ENCODE results near the gene KCNS3. TPM values are rescaled to one million over a fixed set of nuclear protein-coding genes. Genes with fewer than 3 reads are reported as not detected.

The KCNS3 gene
- total RNA-seq, 2 experiments from 2014 or later = not detected

DNA sequence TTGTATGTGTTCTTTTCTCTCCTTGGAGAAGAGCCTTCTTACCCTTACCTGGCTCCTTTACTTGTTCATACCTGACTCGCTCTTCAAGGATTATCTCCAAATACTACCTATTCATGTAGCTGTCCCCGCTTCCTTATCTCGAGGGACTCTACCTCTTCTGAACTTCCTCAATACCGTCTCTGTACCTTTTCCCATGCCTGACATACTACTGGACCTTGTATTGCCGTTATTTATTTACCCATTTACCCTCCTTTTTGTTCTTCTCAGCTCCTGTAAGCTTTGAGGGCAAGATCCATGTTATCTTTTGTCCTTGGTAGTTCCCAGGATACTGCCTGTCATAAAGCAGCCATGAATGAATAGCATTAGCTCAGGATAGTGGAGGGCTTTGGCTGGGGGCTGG lies 32.5 kb downstream of the KCNS3 start:
- Histone ChIP-seq H3K4me2 (ENCODE audit: low read length) (no peak overlapping the region), H3K79me2 (ENCODE audit: insufficient read depth, low read depth, low read length) (no peaks in the 10 kb centered on the region), H4K20me1 (ENCODE audit: insufficient read depth, low read length) (no peaks in the 10 kb centered on the region), H3K9me2 (ENCODE audit: insufficient read depth, low read length) (no peaks in the 10 kb centered on the region), H3K9me3 (ENCODE audit: low read length) (no peaks in the 10 kb centered on the region), H3K36me3 (ENCODE audit: insufficient read depth, low read length) (no peaks in the 10 kb centered on the region), H3K4me1 (ENCODE audit: insufficient read depth, low read length, poor library complexity, severe bottlenecking) (peaks cover 24% of the 10 kb centered on the region), H3K4me3 (ENCODE audit: low read depth, low read length, poor library complexity, severe bottlenecking) (no peak overlapping the region), H2AFZ (ENCODE audit: low read length) (peak overlapping the region; percentile 20; the same call in 1 of the 2 replicates), H3K27ac (ENCODE audit: low read depth, low read length, poor library complexity, severe bottlenecking) (no peak overlapping the region)
- BruUV-seq (replicated peaks) = no TSS peak
- intact Hi-C loops (cut with micrococcal nuclease; ENCODE audit: unreplicated experiment) = no loop called here
- POLR2A ChIA-PET = no interaction called here
- CTCF ChIA-PET (ENCODE audit: unreplicated experiment) = no interaction called here
- no peak for DNase-seq (ENCODE audit: low spot score)
- TF ChIP-seq, protein P1, sequence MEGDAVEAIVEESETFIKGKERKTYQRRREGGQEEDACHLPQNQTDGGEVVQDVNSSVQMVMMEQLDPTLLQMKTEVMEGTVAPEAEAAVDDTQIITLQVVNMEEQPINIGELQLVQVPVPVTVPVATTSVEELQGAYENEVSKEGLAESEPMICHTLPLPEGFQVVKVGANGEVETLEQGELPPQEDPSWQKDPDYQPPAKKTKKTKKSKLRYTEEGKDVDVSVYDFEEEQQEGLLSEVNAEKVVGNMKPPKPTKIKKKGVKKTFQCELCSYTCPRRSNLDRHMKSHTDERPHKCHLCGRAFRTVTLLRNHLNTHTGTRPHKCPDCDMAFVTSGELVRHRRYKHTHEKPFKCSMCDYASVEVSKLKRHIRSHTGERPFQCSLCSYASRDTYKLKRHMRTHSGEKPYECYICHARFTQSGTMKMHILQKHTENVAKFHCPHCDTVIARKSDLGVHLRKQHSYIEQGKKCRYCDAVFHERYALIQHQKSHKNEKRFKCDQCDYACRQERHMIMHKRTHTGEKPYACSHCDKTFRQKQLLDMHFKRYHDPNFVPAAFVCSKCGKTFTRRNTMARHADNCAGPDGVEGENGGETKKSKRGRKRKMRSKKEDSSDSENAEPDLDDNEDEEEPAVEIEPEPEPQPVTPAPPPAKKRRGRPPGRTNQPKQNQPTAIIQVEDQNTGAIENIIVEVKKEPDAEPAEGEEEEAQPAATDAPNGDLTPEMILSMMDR (conservative IDR thresholded peaks at IDR 0.05; ENCODE audit: low read length) = no peak
- no peak for TF ChIP-seq EZH2phosphoT487 (IDR thresholded peaks at IDR 0.05; ENCODE audit: borderline replicate concordance, low read depth, low read length)

DNA sequence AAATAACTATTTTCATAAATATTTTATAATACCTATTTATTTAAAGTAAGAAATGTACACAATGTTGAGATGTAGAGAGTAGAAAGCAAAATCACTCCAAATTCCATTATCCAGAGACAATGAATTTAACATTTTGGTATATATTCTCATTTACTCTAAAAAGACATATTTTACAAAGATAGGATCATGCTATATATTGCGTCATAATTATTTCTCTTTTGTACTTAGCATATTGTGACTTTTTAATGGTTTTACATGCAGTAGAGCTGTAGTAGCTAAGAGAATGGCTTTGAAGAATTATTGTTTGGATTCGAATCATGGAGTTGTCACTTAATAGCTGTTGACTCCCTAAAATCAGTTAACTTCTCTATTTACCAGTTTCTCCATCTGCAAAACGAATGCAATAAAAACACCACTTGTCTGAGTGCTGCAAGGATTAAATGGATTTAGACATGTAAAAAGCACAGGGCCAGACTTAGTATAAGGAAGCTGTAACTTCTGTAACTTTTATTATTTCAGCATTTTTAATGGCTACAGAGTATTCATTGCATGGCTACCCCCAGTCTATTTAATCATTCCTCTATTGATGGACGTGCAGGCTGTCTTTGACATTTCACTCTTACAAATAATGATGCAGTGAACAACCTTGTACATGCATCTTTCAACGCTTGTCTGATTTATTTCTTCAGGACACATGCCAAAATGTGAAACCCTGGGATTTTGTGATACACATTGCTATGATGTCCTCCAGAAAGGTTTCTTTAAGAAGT lies 33.2 kb downstream of the KCNS3 start:
- Histone ChIP-seq H3K9me3 (ENCODE audit: low read length) (no peaks in the 10 kb centered on the region), H3K4me3 (ENCODE audit: low read depth, low read length, poor library complexity, severe bottlenecking) (no peak overlapping the region), H3K4me2 (ENCODE audit: low read length) (peak overlapping the region; percentile 35), H3K9me2 (ENCODE audit: insufficient read depth, low read length) (no peaks in the 10 kb centered on the region), H3K4me1 (ENCODE audit: insufficient read depth, low read length, poor library complexity, severe bottlenecking) (peaks cover 24% of the 10 kb centered on the region), H3K27ac (ENCODE audit: low read depth, low read length, poor library complexity, severe bottlenecking) (no peak overlapping the region), H2AFZ (ENCODE audit: low read length) (no peak overlapping the region; the same call in 1 of the 2 replicates), H4K20me1 (ENCODE audit: insufficient read depth, low read length) (no peaks in the 10 kb centered on the region), H3K79me2 (ENCODE audit: insufficient read depth, low read depth, low read length) (no peaks in the 10 kb centered on the region), H3K36me3 (ENCODE audit: insufficient read depth, low read length) (no peaks in the 10 kb centered on the region)
- CTCF ChIA-PET (ENCODE audit: unreplicated experiment) = no interaction called here
- intact Hi-C loops (cut with micrococcal nuclease; ENCODE audit: unreplicated experiment) = no loop called here
- POLR2A ChIA-PET = interaction anchor here (0.7 kb wide), 1 partner anchor 19 kb away, joined by 4 read pairs; no protein-coding TSS in a partner anchor
- DNase-seq (ENCODE audit: low spot score) = no peak
- no TSS peak for BruUV-seq (replicated peaks)
- no peak for TF ChIP-seq EZH2phosphoT487 (IDR thresholded peaks at IDR 0.05; ENCODE audit: borderline replicate concordance, low read depth, low read length)
- TF ChIP-seq, protein P1 (conservative IDR thresholded peaks at IDR 0.05; ENCODE audit: low read length) = no peak

DNA sequence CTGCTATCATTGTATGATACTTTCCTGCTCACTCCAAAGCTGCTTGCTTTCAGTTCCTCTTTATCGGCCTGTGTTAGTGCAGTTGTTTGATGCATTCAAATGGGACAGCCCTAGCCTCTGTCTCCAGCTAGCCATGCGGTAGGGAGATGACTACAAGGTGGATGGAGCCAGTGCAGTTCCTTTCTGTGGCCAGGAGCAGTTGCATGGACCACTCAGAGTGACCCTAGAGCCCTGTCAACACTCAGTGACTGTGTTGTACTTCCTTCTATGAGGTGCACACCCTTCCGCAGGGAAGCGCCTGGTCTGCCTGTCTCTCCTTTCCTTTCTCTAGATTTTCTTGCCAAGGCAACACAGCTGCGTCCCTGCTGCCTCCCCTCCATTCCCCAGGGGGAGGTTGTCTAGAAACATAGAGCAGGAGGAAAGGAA lies 33.8 kb downstream of the KCNS3 start:
- H3K4me2 ChIP-seq (ENCODE audit: low read length) = peak overlapping the region; percentile 35
- TF ChIP-seq EZH2phosphoT487 (IDR thresholded peaks at IDR 0.05; ENCODE audit: borderline replicate concordance, low read depth, low read length) = no peak
- TF ChIP-seq, protein P1 (conservative IDR thresholded peaks at IDR 0.05; ENCODE audit: low read length) = no peak
- H3K9me2 ChIP-seq (ENCODE audit: insufficient read depth, low read length) = no peaks in the 10 kb centered on the region
- peak overlapping the region; percentile 43 for H2AFZ ChIP-seq (ENCODE audit: low read length)
- H3K4me3 ChIP-seq (ENCODE audit: low read depth, low read length, poor library complexity, severe bottlenecking) = no peak overlapping the region
- no peaks in the 10 kb centered on the region for H3K9me3 ChIP-seq (ENCODE audit: low read length)
- peak; percentile 76 for DNase-seq (ENCODE audit: low spot score)
- ChIA-PET POLR2A (no interaction called here), CTCF (ENCODE audit: unreplicated experiment) (no interaction called here)
- intact Hi-C loops (cut with micrococcal nuclease; ENCODE audit: unreplicated experiment) = no loop called here
- H3K27ac ChIP-seq (ENCODE audit: low read depth, low read length, poor library complexity, severe bottlenecking) = no peak overlapping the region
- no peaks in the 10 kb centered on the region for H4K20me1 ChIP-seq (ENCODE audit: insufficient read depth, low read length)
- peaks cover 24% of the 10 kb centered on the region for H3K4me1 ChIP-seq (ENCODE audit: insufficient read depth, low read length, poor library complexity, severe bottlenecking)
- no peaks in the 10 kb centered on the region for H3K79me2 ChIP-seq (ENCODE audit: insufficient read depth, low read depth, low read length)
- H3K36me3 ChIP-seq (ENCODE audit: insufficient read depth, low read length) = no peaks in the 10 kb centered on the region
- no TSS peak for BruUV-seq (replicated peaks)
